HEK293 (cell line): Measurements from ENCODE around the gene CELSR1.

Source experiments
- CTCF ChIA-PET: fragments of 350-600 bp; formaldehyde crosslinking; extraction: SDS; loops from one replicate; lab custom pipeline; 2021; ENCODE audit warnings: antibody characterized with exemption; lab: Yijun Ruan, JAX
- POLR2A ChIA-PET: fragments of 300-600 bp; formaldehyde crosslinking; extraction: SDS; loops from one replicate; lab custom pipeline; 2020; ENCODE audit warnings: antibody characterized with exemption, inconsistent platforms; lab: Yijun Ruan, JAX
- H3K27ac ChIP-seq: fragments of 200-500 bp; sonication (Bioruptor generic); 2 replicates; pipeline ENCODE4 v1.5.1; 2014; ENCODE audit warnings: low read depth, low read length, control low read depth, inconsistent platforms; ENCODE audit errors: extremely low read depth
- H3K36me3 ChIP-seq, 2 experiments: fragments of 200-500 bp in 1 of 2; sonication (Bioruptor generic) in 1 of 2; 1 replicate in 1 of 2; 2 replicates in 1 of 2; pipeline ENCODE4 v1.5.1; 2014 to 2017; ENCODE audit warnings: inconsistent platforms in 2 of 2, low read length in 2 of 2; ENCODE audit not compliant: control insufficient read depth in 2 of 2, insufficient read depth in 1 of 2
- H3K4me1 ChIP-seq: fragments of 200-500 bp; sonication (Bioruptor generic); 2 replicates; pipeline ENCODE4 v1.5.1; 2014; ENCODE audit warnings: mild to moderate bottlenecking, low read length, inconsistent platforms; ENCODE audit not compliant: control insufficient read depth, insufficient read depth
- H3K4me3 ChIP-seq: 2 replicates; pipeline ENCODE4 v1.5.1; 2011; ENCODE audit warnings: low read depth, mild to moderate bottlenecking, control low read depth, low read length, moderate library complexity
- H3K9me3 ChIP-seq: fragments of 200-500 bp; sonication (Bioruptor generic); 2 replicates; pipeline ENCODE4 v1.5.1; 2014; ENCODE audit warnings: low read depth, low read length, inconsistent platforms; ENCODE audit not compliant: control insufficient read depth, insufficient read depth
- ELK4 ChIP-seq: IDR thresholded peaks from 2 replicates; pipeline ENCODE4 v1.6.1; 2011; ENCODE audit warnings: mild to moderate bottlenecking, low read depth, low read length, borderline replicate concordance
- GLIS1 ChIP-seq: fragments of 450-650 bp; formaldehyde crosslinking; IDR thresholded peaks from 2 replicates; pipeline ENCODE4 v1.5.1; 2016; ENCODE audit warnings: missing biosample characterization, missing genetic modification characterization
- KLF10 ChIP-seq: fragments of 450-650 bp; IDR thresholded peaks from 2 replicates; pipeline ENCODE4 v1.5.1; 2018; ENCODE audit warnings: missing biosample characterization, mild to moderate bottlenecking, missing genetic modification characterization
- KLF17 ChIP-seq: fragments of 450-650 bp; formaldehyde crosslinking; IDR thresholded peaks from 2 replicates; pipeline ENCODE4 v1.5.1; 2016; ENCODE audit warnings: missing biosample characterization, missing genetic modification characterization
- PATZ1 ChIP-seq: fragments of 450-650 bp; formaldehyde crosslinking; IDR thresholded peaks from 2 replicates; pipeline ENCODE4 v1.5.1; 2016; ENCODE audit warnings: missing biosample characterization, missing genetic modification characterization
- PRDM1 ChIP-seq: fragments of 450-650 bp; formaldehyde crosslinking; IDR thresholded peaks from 2 replicates; pipeline ENCODE4; 2016; ENCODE audit warnings: missing biosample characterization, missing genetic modification characterization
- ZBTB17 ChIP-seq: fragments of 450-650 bp; formaldehyde crosslinking; IDR thresholded peaks from 2 replicates; pipeline ENCODE4 v1.5.1; 2016; ENCODE audit warnings: missing biosample characterization, missing genetic modification characterization
- ZIC2 ChIP-seq: fragments of 450-650 bp; formaldehyde crosslinking; IDR thresholded peaks from 2 replicates; pipeline ENCODE4 v1.5.1; 2016; ENCODE audit warnings: missing biosample characterization, missing genetic modification characterization
- ZNF112 ChIP-seq: fragments of 450-650 bp; formaldehyde crosslinking; IDR thresholded peaks from 2 replicates; pipeline ENCODE4 v1.5.0; 2017; ENCODE audit warnings: missing biosample characterization, missing genetic modification characterization
- ZNF148 ChIP-seq: fragments of 450-650 bp; formaldehyde crosslinking; IDR thresholded peaks from 2 replicates; pipeline ENCODE4 v1.5.0; 2017; ENCODE audit warnings: missing biosample characterization, missing genetic modification characterization, borderline replicate concordance
- ZNF341 ChIP-seq: fragments of 450-650 bp; formaldehyde crosslinking; IDR thresholded peaks from 2 replicates; pipeline ENCODE4; 2016; ENCODE audit warnings: low read depth, missing biosample characterization, missing genetic modification characterization
- ZNF362 ChIP-seq: fragments of 450-650 bp; formaldehyde crosslinking; IDR thresholded peaks from 2 replicates; pipeline ENCODE4 v1.5.1; 2016; ENCODE audit warnings: missing biosample characterization, missing genetic modification characterization
- ZNF37A ChIP-seq: fragments of 450-650 bp; IDR thresholded peaks from 2 replicates; pipeline ENCODE4 v1.5.1; 2018; ENCODE audit warnings: missing biosample characterization, missing genetic modification characterization
- ZNF513 ChIP-seq: fragments of 450-650 bp; IDR thresholded peaks from 2 replicates; pipeline ENCODE4 v1.5.1; 2018; ENCODE audit warnings: missing biosample characterization, missing genetic modification characterization
- ZNF596 ChIP-seq: fragments of 450-650 bp; IDR thresholded peaks from 2 replicates; pipeline ENCODE4 v1.5.0; 2018; ENCODE audit warnings: missing biosample characterization, mild to moderate bottlenecking, missing genetic modification characterization, moderate library complexity
- ZSCAN16 ChIP-seq: fragments of 450-650 bp; formaldehyde crosslinking; IDR thresholded peaks from 2 replicates; pipeline ENCODE4 v1.5.1; 2016; ENCODE audit warnings: missing biosample characterization, missing genetic modification characterization

The CELSR1 gene

GRCh38 chr22:46578824-46579561, 41.6 kb upstream of the CELSR1 start (continued):
- no peak for TF ChIP-seq ELK4
- TF ChIP-seq GLIS1 (tag by site-specific recombination) = peak; percentile 95
- 0 out of 2 replicates have a peak, but pooled peaks have one; percentile 32 for TF ChIP-seq PRDM1 (tag by site-specific recombination)
- peak; percentile 69 for TF ChIP-seq ZIC2 (tag by site-specific recombination)
- peak; percentile 58 for TF ChIP-seq ZBTB17 (tag by site-specific recombination)
- no peak for TF ChIP-seq ZSCAN16 (tag by site-specific recombination)
- no peak for TF ChIP-seq ZNF148 (tag by site-specific recombination)
- TF ChIP-seq PATZ1 (tag by site-specific recombination) = peak; percentile 49
- no peak for TF ChIP-seq ZNF362 (tag by site-specific recombination)

GRCh38 chr22:46578251-46578823, 40.9 kb upstream of the CELSR1 start:
- Histone ChIP-seq H3K27ac (no peak overlapping the region; the same call in 1 of the 2 replicates), H3K4me1 (peaks cover 24% of the 10 kb centered on the region), H3K9me3 (no peaks in the 10 kb centered on the region), H3K36me3 (no peaks in the 10 kb centered on the region), H3K4me3 (peak overlapping the region; percentile 55)
- TF ChIP-seq ZNF112 (tag by site-specific recombination) = no peak
- no peak for TF ChIP-seq ZNF341 (tag by site-specific recombination)
- POLR2A ChIA-PET = no interaction called here
- CTCF ChIA-PET = interaction anchor here (0.7 kb wide), 1 partner anchor 1731 kb away, joined by 3 read pairs; no protein-coding TSS in a partner anchor

- ChIA-PET POLR2A (no interaction called here), CTCF (no interaction called here)
- Histone ChIP-seq H3K27ac (peak overlapping the region; percentile 80; the same call in 1 of the 2 replicates), H3K4me1 (peaks cover 24% of the 10 kb centered on the region), H3K9me3 (no peaks in the 10 kb centered on the region), H3K4me3 (peak overlapping the region; percentile 55), H3K36me3 (no peaks in the 10 kb centered on the region)
- TF ChIP-seq ZNF513 (no peak), KLF17 (tag by site-specific recombination) (no peak), KLF10 (tag by site-specific recombination) (peak; percentile 17; the same call in 1 of the 2 replicates), ZNF37A (tag by site-specific recombination) (no peak), ZNF596 (tag by site-specific recombination) (no peak)
Measured at GRCh38 chr22:46577368-46578249, 40.2 kb upstream of the CELSR1 start.
